ENCODE measurements around the gene F12.

DNA sequence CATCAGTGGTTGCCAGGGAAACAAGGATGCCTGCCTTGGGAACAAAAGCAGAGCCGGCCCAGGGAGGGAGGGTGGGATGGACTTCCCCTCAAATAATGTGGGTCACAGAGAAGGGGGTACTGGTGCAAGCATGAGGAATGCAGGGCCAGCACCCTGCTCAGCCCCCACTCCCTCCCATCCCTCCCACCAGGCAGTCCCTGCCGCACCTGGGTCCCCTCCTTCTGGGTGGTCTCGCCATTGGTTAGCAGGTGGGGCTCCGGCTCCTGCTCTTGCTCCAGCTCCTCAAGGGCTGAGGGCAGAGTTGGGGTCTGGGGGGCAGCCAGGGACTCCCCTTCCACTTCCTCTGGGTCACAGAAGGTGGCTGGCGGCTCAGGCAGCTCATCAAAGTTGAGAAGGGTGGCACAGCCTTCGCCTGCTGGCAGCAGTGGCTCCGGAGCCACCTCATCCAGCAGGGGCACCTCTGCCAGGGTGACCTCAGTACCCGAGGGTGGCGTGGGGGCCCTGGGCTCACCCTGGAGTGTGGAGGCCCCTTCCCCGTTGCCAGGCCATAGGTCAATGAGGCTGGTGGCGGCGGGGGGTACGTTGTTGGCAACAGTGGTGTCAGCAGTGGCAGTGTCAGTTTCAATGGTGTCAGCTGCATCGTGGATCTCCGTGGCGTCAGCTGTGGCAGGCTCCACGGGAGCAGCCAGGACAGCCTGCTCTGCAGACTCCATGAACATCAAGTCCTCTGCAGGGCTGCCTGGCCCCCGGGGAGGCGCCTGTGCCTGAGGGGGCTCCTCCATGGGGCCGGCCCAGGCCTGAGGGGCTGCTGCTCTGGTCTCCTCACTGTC, 48.7 kb upstream of the F12 start:
- TF ChIP-seq, protein P1, sequence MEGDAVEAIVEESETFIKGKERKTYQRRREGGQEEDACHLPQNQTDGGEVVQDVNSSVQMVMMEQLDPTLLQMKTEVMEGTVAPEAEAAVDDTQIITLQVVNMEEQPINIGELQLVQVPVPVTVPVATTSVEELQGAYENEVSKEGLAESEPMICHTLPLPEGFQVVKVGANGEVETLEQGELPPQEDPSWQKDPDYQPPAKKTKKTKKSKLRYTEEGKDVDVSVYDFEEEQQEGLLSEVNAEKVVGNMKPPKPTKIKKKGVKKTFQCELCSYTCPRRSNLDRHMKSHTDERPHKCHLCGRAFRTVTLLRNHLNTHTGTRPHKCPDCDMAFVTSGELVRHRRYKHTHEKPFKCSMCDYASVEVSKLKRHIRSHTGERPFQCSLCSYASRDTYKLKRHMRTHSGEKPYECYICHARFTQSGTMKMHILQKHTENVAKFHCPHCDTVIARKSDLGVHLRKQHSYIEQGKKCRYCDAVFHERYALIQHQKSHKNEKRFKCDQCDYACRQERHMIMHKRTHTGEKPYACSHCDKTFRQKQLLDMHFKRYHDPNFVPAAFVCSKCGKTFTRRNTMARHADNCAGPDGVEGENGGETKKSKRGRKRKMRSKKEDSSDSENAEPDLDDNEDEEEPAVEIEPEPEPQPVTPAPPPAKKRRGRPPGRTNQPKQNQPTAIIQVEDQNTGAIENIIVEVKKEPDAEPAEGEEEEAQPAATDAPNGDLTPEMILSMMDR (IDR thresholded peaks at IDR 0.05; ENCODE audit: low read depth, low read length), result no peak
- TF ChIP-seq, protein P2, sequence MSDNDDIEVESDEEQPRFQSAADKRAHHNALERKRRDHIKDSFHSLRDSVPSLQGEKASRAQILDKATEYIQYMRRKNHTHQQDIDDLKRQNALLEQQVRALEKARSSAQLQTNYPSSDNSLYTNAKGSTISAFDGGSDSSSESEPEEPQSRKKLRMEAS (IDR thresholded peaks at IDR 0.05; ENCODE audit: low read depth, low read length), result no peak
- TF ChIP-seq POLR2A (IDR thresholded peaks at IDR 0.05; ENCODE audit: extremely low read depth, insufficient read length), result no peak

All from NB4 (cell line).